ENCODE data around the gene ATMIN. TPM values are rescaled to one million over a fixed set of nuclear protein-coding genes. Genes with fewer than 3 reads are reported as not detected.
A peak's percentile ranks its signal among the peaks of the same experiment; 100 is the strongest.

The ATMIN gene
- total and polyA plus RNA-seq, 2 of the 13 experiments (the other 11 are each of a cell fraction or from before 2014, with no cell fraction given): 34.6 to 60.4 TPM

GRCh38 chr16:81035975-81036750, 521 bp downstream of the ATMIN start (continued):
- TF ChIP-seq MEIS2 (CRISPR knock-in tag; IDR thresholded peaks at IDR 0.05) (0 out of 2 replicates have a peak, but pooled peaks have one; percentile 38), PAWR (CRISPR knock-in tag; IDR thresholded peaks at IDR 0.05; ENCODE audit: borderline replicate concordance) (no peak), KMT2B (CRISPR knock-in tag; IDR thresholded peaks at IDR 0.05) (peak; percentile 36; the same call in 1 of the 2 replicates), ARID4A (CRISPR knock-in tag; IDR thresholded peaks at IDR 0.05; ENCODE audit: borderline replicate concordance) (peak; percentile 69; the same call in 1 of the 2 replicates), RBAK (CRISPR knock-in tag; IDR thresholded peaks at IDR 0.05) (no peak), ZNF225 (CRISPR knock-in tag; IDR thresholded peaks at IDR 0.05) (peak; percentile 60; the same call in 1 of the 2 replicates), ZNF766 (CRISPR knock-in tag; IDR thresholded peaks at IDR 0.05; ENCODE audit: borderline replicate concordance) (peak; percentile 41; the same call in 1 of the 2 replicates), DPF2 (CRISPR knock-in tag; IDR thresholded peaks at IDR 0.05; ENCODE audit: borderline replicate concordance, low read depth) (no peak), UBTF (CRISPR knock-in tag; IDR thresholded peaks at IDR 0.05) (peak; percentile 63), MIER3 (CRISPR knock-in tag; IDR thresholded peaks at IDR 0.05; ENCODE audit: borderline replicate concordance) (0 out of 2 replicates have a peak, but pooled peaks have one; percentile 7), KMT2A (CRISPR knock-in tag; IDR thresholded peaks at IDR 0.05) (peak; percentile 56; the same call in 1 of the 2 replicates), ZBTB46 (CRISPR knock-in tag; IDR thresholded peaks at IDR 0.05; ENCODE audit: borderline replicate concordance) (no peak), HOXA3 (CRISPR knock-in tag; IDR thresholded peaks at IDR 0.05) (0 out of 2 replicates have a peak, but pooled peaks have one; percentile 15), ZNF446 (CRISPR knock-in tag; IDR thresholded peaks at IDR 0.05) (0 out of 2 replicates have a peak, but pooled peaks have one; percentile 64), PAXIP1 (CRISPR knock-in tag; conservative IDR thresholded peaks at IDR 0.05) (no peak; the same call in 1 of the 2 replicates)
